A549 (cell line): ENCODE results near the gene RAD51B.

Experiments
- CBX8 ChIP-seq: fragments of 200-600 bp; sonication (generic); IDR thresholded peaks from 2 replicates; pipeline ENCODE4 v1.6.1; 2016
- CHD2 ChIP-seq: fragments of 150-350 bp; IDR thresholded peaks from 2 replicates; pipeline ENCODE4 v1.6.1; 2014; ENCODE audit warnings: low read length; ENCODE audit not compliant: partially characterized antibody
- CTCF ChIP-seq: fragments of >200 bp; sonication (Bioruptor Twin); formaldehyde crosslinking; IDR thresholded peaks from 3 replicates; pipeline ENCODE4 v1.5.1; 2016
- USF2 ChIP-seq: fragments of 450-650 bp; IDR thresholded peaks from 2 replicates; pipeline ENCODE4 v1.6.1; 2014; ENCODE audit warnings: antibody characterized with exemption
- ZNF302 ChIP-seq: fragments of 250-450 bp; sonication (Bioruptor Pico); IDR thresholded peaks from 2 replicates; pipeline ENCODE4 v1.9.0; 2021; ENCODE audit warnings: inconsistent platforms, mild to moderate bottlenecking, moderate library complexity

GRCh38 chr14:67999290-67999689 lies 179.7 kb downstream of the RAD51B start:
- TF ChIP-seq CBX8, result no peak
- TF ChIP-seq CHD2, result no peak
- TF ChIP-seq ZNF302 (CRISPR knock-in tag), result no peak
- TF ChIP-seq USF2, result no peak
- TF ChIP-seq CTCF, result no peak
